Amygdala (tissue), 56 donors: Measurements from ENCODE around the gene NHS.
A peak's percentile ranks its signal among the peaks of the same experiment; 100 is the strongest.

Experiments used
- DNase-seq, 56 donors: peaks; one replicate each; lab custom pipeline; 2025; lab: John Stamatoyannopoulos, UW

Gene NHS

GRCh38 chrX:17374619-17375366 lies at the start of gene NHS:
Gene NHS (plus strand): TSS chrX:17375200. CDS start chrX:17375758, 558 bp downstream.
- peak in 30 of 56 donors; percentile 0 to 49 (median 5) for DNase-seq

- no peak for DNase-seq
Measured at GRCh38 chrX:17328837-17329236, 46.2 kb upstream of the NHS start.

DNA sequence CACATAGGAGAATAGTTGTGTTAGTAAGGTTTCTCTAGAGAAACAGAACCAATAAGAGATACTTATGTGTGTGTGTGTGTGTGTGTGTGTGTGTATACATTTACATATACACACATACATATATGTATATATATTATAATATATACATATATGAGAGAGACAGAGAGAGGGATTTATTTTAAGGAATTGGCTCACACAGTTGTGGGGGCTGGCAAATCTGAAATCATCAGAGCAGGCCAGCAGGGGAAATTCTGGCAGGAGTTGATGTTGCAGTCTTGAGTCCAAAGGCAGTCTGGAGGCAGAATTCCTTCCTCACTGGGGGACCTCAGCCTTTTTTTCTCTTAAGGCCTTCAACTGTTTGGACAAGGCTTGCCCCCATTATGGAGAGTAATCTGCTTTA lies 38.6 kb upstream of the NHS start:
- DNase-seq, result no peak

- no peak for DNase-seq
Measured at GRCh38 chrX:17355976-17356375, 19.0 kb upstream of the NHS start.

- no peak for DNase-seq
Measured at GRCh38 chrX:17359500-17359899, 15.5 kb upstream of the NHS start.

GRCh38 chrX:17361620-17362019 lies 13.4 kb upstream of the NHS start:
- DNase-seq, result no peak

DNA sequence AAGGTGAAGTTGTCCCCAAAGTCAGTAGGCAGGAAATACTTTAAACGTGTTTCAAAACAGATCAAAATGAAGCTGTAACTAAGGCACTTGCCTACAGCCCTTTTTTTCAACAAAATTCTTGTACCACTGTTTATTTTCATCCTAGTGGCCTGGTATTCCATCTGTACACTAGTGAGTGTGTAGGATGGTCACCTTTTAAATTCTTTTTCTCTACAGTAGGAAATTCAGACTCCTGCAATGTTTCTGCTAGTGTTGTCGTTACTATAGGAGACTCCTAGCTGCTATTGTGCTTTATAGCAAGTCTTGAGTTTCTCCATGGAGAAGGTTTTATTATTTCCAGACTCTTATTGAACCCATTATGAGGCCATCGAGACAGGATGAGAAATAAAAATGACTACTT lies 7.0 kb upstream of the NHS start:
- DNase-seq, result no peak

GRCh38 chrX:17369309-17369708 lies 5.7 kb upstream of the NHS start:
- DNase-seq, result no peak

DNA sequence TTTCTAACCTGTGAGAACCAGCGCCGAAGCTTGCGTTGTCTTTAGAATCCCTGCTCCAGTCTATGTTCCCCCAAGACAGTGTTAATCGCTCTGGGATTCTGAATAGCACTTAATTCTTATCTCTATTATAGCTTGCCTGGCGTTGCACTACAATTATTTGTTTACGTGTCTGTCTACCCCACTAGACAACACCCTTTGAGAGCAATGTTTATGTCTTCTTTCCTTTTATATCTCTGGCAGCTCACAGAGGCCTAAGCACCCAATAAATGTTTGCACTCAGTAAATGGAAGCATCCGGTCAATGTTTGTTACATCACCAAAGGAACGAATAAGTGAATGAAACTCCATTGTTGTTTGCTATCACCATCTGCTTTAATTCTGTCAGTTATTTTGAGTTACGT lies 4.8 kb upstream of the NHS start:
- DNase-seq, result no peak

DNA sequence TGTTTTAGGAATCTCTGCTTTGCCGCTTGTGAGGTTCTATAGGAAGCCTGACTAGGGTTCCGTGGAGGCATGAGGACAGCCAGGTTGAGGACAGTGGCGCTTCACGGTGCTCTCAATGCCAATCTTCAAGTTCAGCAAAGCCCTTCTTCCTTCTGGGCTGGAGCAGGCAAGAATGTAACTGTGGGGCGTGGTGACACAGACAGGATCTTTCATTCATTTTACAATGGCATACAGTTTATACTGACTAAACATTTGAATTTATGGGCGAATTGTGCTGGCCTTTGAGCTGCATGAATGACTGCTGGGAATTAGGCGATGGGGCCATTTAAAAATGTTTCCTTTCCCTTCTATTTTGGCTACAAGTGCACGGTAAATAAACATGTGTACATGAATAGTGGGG lies 2.9 kb upstream of the NHS start:
- no peak for DNase-seq

GRCh38 chrX:17373337-17373736 lies 1.7 kb upstream of the NHS start:
- DNase-seq, result no peak

- peak in 1 of 56 donors; percentile 8 for DNase-seq
Measured at GRCh38 chrX:17375367-17375636, 302 bp downstream of the NHS start.

DNA sequence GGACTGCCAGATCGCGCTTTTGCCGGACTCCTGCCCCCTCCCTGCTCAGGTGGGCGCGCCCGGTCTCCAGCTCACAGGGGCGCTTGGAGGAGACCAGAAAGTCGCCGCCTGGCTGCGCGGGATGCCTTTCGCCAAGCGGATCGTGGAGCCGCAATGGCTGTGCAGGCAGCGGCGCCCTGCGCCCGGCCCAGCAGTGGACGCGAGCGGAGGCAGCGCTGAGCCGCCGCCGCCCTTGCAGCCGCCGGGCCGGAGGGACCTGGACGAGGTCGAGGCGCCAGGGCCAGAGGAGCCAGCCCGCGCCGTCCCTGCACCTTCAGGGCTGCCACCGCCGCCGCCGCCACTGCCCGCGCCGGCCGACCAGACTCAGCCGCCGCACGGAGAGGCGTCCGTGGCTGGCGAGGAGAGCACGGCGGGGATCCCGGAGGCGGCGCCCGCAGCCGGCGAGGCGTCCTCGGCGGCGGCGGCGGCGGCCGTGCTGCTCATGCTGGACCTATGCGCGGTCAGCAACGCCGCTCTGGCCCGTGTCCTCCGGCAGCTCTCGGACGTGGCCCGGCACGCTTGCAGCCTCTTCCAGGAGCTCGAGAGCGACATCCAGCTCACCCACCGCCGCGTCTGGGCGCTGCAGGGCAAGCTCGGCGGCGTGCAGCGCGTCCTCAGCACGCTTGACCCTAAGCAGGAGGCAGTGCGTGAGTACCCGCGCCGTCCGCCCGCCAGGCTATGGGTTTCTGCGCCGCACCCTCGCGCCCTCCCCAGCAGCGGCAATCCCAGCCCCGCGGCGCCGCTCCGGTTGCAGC lies 834 bp downstream of the NHS start:
- peak in 8 of 56 donors; percentile 0 to 14 (median 4) for DNase-seq

DNA sequence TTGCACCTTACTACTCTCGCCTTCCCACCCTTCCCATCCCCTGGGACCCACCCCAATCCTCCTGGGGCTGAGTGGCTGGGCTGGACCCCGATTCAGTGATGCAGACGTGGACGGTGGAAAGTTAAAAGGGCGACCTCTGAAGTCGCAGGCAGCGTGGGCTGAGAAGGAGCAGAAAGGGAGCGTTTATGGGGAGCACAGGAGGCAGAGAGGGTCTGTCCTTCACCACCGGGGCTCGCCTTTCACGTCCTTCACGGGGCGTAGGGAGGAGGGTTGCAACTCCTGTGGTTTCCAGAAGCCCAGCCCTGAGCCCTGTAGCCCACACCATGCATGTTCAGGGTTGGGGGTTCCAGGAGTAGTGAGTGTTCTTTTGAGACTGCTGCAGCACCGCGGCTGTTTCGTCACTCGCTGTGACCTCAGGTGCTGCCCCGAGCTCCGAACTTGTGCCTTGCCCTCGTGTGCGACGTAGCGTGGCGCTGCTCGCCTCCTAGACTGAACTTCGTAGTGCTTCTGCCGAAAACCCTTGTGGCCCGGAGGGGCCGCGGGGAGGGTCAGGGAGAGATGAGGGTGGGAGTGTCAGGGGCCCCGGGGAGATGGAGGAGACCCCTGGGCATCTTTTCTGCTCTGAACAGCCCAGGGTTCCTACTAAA lies 1.6 kb downstream of the NHS start:
- DNase-seq, result peak in 1 of 56 donors; percentile 7

DNA sequence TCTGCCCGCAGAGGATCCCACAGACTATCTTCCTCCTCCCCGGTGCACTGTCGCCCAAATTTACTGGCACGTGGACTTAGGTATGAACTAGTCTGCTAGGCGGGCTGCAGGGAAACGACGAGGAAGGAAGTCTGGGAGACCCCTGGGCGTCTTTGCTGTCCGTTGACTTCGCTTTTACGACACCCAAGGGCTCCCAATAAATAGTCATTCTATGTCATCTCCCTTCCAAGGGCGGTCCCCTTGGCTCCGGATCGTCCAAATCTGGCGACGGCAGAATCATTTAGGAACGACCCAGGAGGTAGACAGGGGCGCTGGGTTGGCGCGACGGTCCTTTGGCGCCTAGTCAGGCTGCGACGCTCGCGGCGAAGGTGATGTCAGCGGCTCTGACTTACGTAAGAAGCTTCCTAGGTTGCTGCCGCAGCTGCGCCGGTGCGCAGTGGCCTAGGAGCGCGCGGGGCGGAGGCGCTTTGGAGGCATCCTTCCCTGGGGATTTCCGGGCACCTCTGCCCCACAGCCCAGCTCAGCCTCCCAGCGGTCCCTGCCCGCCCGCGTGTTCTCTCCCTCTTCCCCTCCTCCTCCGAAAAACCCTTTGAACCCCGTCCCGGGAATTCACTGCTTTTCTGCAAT lies 2.2 kb downstream of the NHS start:
- DNase-seq, result peak in 8 of 56 donors; percentile 0 to 12 (median 0)

GRCh38 chrX:17377795-17378194 lies 2.8 kb downstream of the NHS start:
- DNase-seq, result no peak

DNA sequence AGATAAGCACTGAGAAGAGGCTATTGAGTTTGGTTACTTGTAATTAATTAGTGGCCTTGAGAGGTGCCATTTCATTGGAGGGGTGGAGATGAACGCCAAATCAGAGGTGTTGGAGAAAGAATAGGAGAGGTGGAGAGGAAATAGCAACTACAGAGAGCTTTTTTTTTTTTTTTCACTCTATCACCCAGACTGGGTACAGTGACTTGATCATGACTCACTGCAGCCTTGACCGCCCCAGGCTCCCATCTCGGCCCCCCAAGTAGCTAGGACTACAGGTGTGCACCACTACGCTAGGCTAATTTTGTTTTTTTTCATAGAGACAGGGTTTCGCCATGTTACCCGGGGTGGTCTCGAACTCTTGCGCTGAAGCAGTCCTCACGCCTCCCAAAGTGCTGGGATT lies 5.2 kb downstream of the NHS start:
- no peak for DNase-seq

DNA sequence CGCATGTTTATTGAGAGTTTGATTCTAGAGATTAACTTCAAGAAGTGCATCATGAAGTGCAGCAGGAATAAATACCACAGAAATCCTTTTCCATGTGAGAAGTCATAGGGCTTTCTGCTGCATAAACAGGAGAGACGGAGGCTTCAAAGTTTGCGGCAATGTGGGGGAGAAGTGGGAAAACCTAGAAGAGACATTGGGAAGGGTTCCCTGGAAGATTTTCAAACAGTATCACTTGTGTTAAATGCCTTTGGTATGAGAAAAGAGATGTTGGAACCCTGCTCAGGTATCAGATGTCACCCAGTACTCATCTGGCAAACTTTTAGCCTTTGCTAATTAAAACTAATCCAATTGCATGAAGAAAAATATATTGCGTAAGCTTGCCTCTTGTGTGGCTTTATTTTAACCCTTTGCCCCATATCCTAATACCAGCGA lies 15.4 kb downstream of the NHS start:
- no peak for DNase-seq

DNA sequence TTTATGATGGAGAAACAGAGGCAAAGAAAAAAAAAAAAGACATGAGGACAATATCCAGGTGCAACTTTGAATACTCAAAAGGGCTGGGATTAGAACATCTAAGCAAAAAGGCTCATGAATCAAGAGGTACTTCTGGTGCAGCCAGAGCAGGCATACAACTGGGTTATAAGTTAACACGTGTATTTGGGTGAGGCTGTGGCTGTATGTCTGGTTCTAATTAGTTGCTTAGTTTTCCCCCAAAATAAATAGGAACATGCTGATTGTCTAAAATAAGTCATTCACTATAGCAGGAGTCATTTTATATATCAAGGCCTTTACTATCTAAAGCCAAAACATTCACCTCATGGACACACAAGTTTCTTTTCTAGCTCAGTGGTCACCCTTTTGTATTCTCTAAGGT lies 20.2 kb downstream of the NHS start:
- DNase-seq, result no peak

GRCh38 chrX:17397074-17397473 lies 22.1 kb downstream of the NHS start:
- DNase-seq, result no peak

DNA sequence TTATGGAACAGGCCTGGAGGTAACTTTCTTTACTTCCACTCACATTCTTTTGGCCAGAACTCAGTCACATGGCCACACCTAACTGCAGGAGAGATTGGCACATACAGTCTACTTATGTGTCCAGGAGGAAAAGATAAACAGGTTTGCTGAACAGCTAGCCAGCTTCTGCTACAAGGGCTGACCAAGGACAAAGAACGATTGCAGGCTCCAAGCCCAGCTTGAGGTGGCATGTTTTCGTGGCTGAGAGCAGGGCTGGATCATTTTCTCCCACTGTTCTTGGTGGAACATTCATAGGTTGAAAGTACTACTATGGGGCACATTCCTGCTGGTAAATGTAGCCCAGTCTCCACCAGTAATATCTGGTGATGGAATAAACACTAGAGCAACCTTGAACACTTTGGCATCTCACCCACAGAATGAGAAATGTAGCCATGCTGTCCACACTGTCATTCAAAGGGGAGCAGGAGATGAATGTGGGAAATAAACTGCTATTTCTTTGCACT lies 28.2 kb downstream of the NHS start:
- DNase-seq, result no peak
